GM12874 (cell line): ENCODE data around the gene RPL7L1.

Experiments
- CTCF ChIP-seq: IDR thresholded peaks from 2 replicates; pipeline ENCODE4 v1.5.1; 2011; ENCODE audit warnings: low read depth, mild to moderate bottlenecking, control low read depth, low read length, moderate library complexity; ENCODE audit not compliant: insufficient read depth

Gene RPL7L1

GRCh38 chr6:42851599-42851998, 27.8 kb upstream of the RPL7L1 start:
- TF ChIP-seq CTCF, result no peak

- no peak for TF ChIP-seq CTCF
Measured at GRCh38 chr6:42860036-42860435, 19.4 kb upstream of the RPL7L1 start.

GRCh38 chr6:42860481-42860880, 18.9 kb upstream of the RPL7L1 start:
- no peak for TF ChIP-seq CTCF

GRCh38 chr6:42864602-42865001, 14.8 kb upstream of the RPL7L1 start:
- TF ChIP-seq CTCF, result no peak

GRCh38 chr6:42870145-42870936, 9.1 kb upstream of the RPL7L1 start:
- no peak for TF ChIP-seq CTCF

GRCh38 chr6:42871711-42872110, 7.7 kb upstream of the RPL7L1 start:
- TF ChIP-seq CTCF, result no peak

- no peak for TF ChIP-seq CTCF
Measured at GRCh38 chr6:42873313-42873712, 6.1 kb upstream of the RPL7L1 start.
